GM12878 (cell line): Measurements from ENCODE around the gene GPC6. TPM values are rescaled to one million over a fixed set of nuclear protein-coding genes. Genes with fewer than 3 reads are reported as not detected.
A peak's percentile ranks its signal among the peaks of the same experiment; 100 is the strongest.

Experiments
- BCL3 ChIP-seq: IDR thresholded peaks from 2 replicates; pipeline ENCODE4 v1.6.1; 2011; ENCODE audit warnings: borderline replicate concordance, low read depth, mild to moderate bottlenecking, moderate library complexity, low read length; ENCODE audit not compliant: insufficient read depth, poor library complexity, severe bottlenecking
- EED ChIP-seq: sonication (generic); IDR thresholded peaks from 2 replicates; pipeline ENCODE4 v1.6.1; 2016; ENCODE audit warnings: antibody characterized with exemption, low read depth
- ESRRA ChIP-seq: IDR thresholded peaks from 2 replicates; pipeline ENCODE4 v1.6.1; 2012; ENCODE audit warnings: mild to moderate bottlenecking, low read length, improper control_type of control experiment
- GABPA ChIP-seq: IDR thresholded peaks from 2 replicates; pipeline ENCODE4 v1.6.1; 2014; ENCODE audit warnings: antibody characterized with exemption, low read depth, mild to moderate bottlenecking, inconsistent platforms
- HSF1 ChIP-seq: fragments of 150-350 bp; IDR thresholded peaks from 2 replicates; pipeline ENCODE4 v1.6.1; 2014; ENCODE audit warnings: mild to moderate bottlenecking, low read depth, low read length
- IKZF2 ChIP-seq, 2 experiments: fragments of 450-650 bp; IDR thresholded peaks; 2 replicates each; pipeline ENCODE4 v1.6.1; 2017; ENCODE audit warnings: mild to moderate bottlenecking in 2 of 2, moderate library complexity in 2 of 2
- IRF4 ChIP-seq: IDR thresholded peaks from 2 replicates; pipeline ENCODE4 v1.6.1; 2011; ENCODE audit warnings: low read depth, low read length
- JUNB ChIP-seq: IDR thresholded peaks from 2 replicates; pipeline ENCODE4 v1.6.1; 2016; ENCODE audit warnings: antibody characterized with exemption, mild to moderate bottlenecking
- MTA2 ChIP-seq: fragments of 450-650 bp; IDR thresholded peaks from 2 replicates; pipeline ENCODE4 v1.6.1; 2016; ENCODE audit warnings: low read depth, mild to moderate bottlenecking, moderate library complexity
- NFIC ChIP-seq: IDR thresholded peaks from 2 replicates; pipeline ENCODE4 v1.6.1; 2012; ENCODE audit warnings: low read depth, mild to moderate bottlenecking, inconsistent platforms, low read length, moderate library complexity
- PAX5 ChIP-seq: IDR thresholded peaks from 2 replicates; pipeline ENCODE4 v1.6.1; 2011; ENCODE audit warnings: low read depth, low read length, borderline replicate concordance
- POLR2AphosphoS2 ChIP-seq: IDR thresholded peaks from 2 replicates; pipeline ENCODE4 v1.6.1; 2011; ENCODE audit warnings: low read depth, mild to moderate bottlenecking, low read length, improper control_type of control experiment, moderate library complexity
- polyA plus RNA-seq, 11 experiments: library from polyadenylated mRNA; depleted of rRNA in 4 of 11; unstranded in 6 of 11; stranded (reverse) in 5 of 11; fragments of >200 nt; fragmentation: Nextera tagmentation in 4 of 11; fragmentation: Illumina TruSeq in 1 of 11; extraction: Ambion mirVana in 4 of 11; extraction: Trizol in 1 of 11; gene quantifications; 1 replicate in 1 of 11; 2 replicates in 10 of 11; pipeline versions ENCODE4 v1.2.1 to v1.2.3, GENCODE V29; 2011 to 2016; ENCODE audit warnings: inconsistent platforms in 2 of 11, missing spikeins in 2 of 11, low read depth in 1 of 11
- total RNA-seq, 4 experiments: library from RNA; depleted of rRNA in 3 of 4; stranded (reverse); fragments of >200 nt in 3 of 4; fragmentation: Illumina TruSeq in 1 of 4; extraction: Trizol in 1 of 4; gene quantifications; 2 replicates each; pipeline versions ENCODE4 v1.2.1 to v1.2.3, GENCODE V29; 2013 to 2021
- TF ChIP-seq, protein P1 (sequence below): fragments of 450-650 bp; IDR thresholded peaks from 2 replicates; pipeline ENCODE4 v1.6.1; 2017; ENCODE audit warnings: mild to moderate bottlenecking, low read depth, inconsistent platforms; ENCODE audit not compliant: poor library complexity, severe bottlenecking
- TF ChIP-seq, protein P2 (sequence below): IDR thresholded peaks from 2 replicates; pipeline ENCODE4 v1.6.1; 2011; ENCODE audit warnings: low read depth, mild to moderate bottlenecking, low read length, moderate library complexity, borderline replicate concordance; ENCODE audit errors: extremely low read depth
- TF ChIP-seq, protein P3 (sequence below): IDR thresholded peaks from 2 replicates; pipeline ENCODE4 v1.6.1; 2012; ENCODE audit warnings: low read length, inconsistent platforms

GPC6 gene
- total and polyA plus RNA-seq, 10 of the 15 experiments (the other 5 are each of a cell fraction or from before 2014, with no cell fraction given), result 0.03 to 0.04 (median 0.03) TPM; not detected in 7

DNA sequence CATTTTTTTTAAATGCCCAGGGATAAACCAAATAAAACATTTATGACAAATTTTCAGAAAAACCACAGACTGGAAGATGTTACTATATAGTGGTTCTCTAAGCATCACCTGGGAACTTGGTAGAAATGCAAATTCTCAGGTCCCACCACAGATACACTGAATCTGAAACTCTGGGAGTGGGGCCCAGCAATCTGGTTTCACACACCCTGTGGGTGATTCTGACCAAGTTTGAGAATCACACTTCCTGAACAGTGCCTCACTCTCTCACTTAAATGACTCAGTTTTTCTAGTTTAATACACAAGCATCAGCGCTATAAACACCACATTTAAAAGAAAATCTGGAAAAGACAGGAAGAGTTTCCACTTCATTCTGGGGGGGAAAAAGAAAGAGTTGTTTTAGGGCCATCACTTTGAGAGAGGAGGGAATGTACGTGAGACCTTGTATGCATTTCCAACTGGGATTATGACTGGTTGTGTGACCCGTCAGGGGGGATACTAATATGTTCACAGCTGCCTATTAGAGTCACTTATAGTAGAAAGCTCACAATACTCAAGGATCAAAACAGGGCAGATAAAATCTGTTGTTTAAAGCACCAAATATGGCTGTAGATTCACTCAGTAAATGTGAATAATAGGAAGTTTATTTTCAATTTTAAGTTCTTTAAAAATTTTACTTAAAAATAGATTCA lies 567.7 kb downstream of the GPC6 start (continued):
- TF ChIP-seq EED (0 out of 2 replicates have a peak, but pooled peaks have one; percentile 17), IRF4 (peak; percentile 67; the same call in 1 of the 2 replicates), PAX5 (0 out of 2 replicates have a peak, but pooled peaks have one; percentile 23), NFIC (peak; percentile 57; the same call in 1 of the 2 replicates), JUNB (peak; percentile 56), IKZF2 (IDR thresholded peaks at IDR 0.05) (peak in 1 of 2 experiments; percentile 51; a peak in 2 of 4 replicates), MTA2 (0 out of 2 replicates have a peak, but pooled peaks have one; percentile 24), ESRRA (no peak), POLR2AphosphoS2 (no peak), GABPA (peak; percentile 49; the same call in 1 of the 2 replicates), HSF1 (no peak), BCL3 (no peak)
- TF ChIP-seq, protein P1, sequence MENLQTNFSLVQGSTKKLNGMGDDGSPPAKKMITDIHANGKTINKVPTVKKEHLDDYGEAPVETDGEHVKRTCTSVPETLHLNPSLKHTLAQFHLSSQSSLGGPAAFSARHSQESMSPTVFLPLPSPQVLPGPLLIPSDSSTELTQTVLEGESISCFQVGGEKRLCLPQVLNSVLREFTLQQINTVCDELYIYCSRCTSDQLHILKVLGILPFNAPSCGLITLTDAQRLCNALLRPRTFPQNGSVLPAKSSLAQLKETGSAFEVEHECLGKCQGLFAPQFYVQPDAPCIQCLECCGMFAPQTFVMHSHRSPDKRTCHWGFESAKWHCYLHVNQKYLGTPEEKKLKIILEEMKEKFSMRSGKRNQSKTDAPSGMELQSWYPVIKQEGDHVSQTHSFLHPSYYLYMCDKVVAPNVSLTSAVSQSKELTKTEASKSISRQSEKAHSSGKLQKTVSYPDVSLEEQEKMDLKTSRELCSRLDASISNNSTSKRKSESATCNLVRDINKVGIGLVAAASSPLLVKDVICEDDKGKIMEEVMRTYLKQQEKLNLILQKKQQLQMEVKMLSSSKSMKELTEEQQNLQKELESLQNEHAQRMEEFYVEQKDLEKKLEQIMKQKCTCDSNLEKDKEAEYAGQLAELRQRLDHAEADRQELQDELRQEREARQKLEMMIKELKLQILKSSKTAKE, result peak; percentile 29
- TF ChIP-seq, protein P2, sequence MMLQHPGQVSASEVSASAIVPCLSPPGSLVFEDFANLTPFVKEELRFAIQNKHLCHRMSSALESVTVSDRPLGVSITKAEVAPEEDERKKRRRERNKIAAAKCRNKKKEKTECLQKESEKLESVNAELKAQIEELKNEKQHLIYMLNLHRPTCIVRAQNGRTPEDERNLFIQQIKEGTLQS, result no peak
- TF ChIP-seq, protein P3, sequence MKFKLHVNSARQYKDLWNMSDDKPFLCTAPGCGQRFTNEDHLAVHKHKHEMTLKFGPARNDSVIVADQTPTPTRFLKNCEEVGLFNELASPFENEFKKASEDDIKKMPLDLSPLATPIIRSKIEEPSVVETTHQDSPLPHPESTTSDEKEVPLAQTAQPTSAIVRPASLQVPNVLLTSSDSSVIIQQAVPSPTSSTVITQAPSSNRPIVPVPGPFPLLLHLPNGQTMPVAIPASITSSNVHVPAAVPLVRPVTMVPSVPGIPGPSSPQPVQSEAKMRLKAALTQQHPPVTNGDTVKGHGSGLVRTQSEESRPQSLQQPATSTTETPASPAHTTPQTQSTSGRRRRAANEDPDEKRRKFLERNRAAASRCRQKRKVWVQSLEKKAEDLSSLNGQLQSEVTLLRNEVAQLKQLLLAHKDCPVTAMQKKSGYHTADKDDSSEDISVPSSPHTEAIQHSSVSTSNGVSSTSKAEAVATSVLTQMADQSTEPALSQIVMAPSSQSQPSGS, result peak; percentile 53; the same call in 1 of the 2 replicates
